ENCODE results near the gene LETMD1.
A peak's percentile ranks its signal among the peaks of the same experiment; 100 is the strongest.
"Not testable (repeated sequence)": the region's sequence is repeated elsewhere in the genome, so short reads cannot be mapped to it uniquely, and the experiment has no call there.

The LETMD1 gene

GRCh38 chr12:51047655-51048540 lies at the start of gene LETMD1:
LETMD1 (plus strand) TSS chr12:51048327; CDS start chr12:51048357, 30 bp downstream.
- peak; percentile 99 for DNase-seq

DNA sequence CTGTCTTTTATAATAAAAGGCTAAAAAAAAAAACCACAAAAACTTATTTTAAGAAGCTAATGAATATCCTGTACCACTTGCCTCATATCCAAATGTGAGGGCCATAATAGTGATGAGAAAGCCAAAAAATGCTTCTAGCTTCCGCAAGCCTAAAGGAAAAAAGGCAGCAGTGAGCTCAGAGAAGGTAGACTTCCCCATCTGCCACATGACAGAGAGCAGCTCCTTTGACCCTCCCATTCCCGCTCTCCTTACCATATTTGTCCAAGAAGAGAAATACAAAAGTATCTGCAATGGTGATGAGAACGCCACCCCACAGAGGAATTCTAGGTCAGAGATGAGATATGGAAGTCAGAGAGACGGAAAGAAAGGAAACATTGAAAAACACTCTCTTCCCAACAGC lies 49.0 kb upstream of the LETMD1 start:
- DNase-seq = no peak

- DNase-seq = no peak
These were observed 47.9 kb upstream of the LETMD1 start for GRCh38 chr12:51000245-51000644.

GRCh38 chr12:51001799-51002198 lies 46.3 kb upstream of the LETMD1 start:
- no peak for DNase-seq

GRCh38 chr12:51004504-51004903 lies 43.6 kb upstream of the LETMD1 start:
- DNase-seq = no peak

GRCh38 chr12:51005030-51005429 lies 43.1 kb upstream of the LETMD1 start:
- DNase-seq = no peak

DNA sequence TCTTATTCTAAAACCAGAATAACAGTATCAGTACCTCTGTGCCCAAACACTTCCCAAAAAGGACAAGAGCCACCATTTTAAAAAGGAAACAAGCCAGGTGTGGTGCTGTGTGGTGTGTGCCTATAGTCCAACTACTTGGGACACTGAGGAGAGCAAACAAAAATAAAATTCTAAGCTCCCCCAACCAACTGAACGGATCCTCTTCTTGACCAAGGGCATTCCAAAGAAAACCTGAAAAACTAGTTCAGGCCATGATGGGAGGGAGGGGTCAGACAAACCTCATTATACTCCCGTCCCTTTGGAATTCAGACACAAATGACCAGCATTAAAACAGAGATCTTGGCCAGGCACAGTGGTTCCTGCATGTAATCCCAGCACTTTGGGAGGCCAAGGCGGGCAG lies 42.5 kb upstream of the LETMD1 start:
- no peak for DNase-seq

DNA sequence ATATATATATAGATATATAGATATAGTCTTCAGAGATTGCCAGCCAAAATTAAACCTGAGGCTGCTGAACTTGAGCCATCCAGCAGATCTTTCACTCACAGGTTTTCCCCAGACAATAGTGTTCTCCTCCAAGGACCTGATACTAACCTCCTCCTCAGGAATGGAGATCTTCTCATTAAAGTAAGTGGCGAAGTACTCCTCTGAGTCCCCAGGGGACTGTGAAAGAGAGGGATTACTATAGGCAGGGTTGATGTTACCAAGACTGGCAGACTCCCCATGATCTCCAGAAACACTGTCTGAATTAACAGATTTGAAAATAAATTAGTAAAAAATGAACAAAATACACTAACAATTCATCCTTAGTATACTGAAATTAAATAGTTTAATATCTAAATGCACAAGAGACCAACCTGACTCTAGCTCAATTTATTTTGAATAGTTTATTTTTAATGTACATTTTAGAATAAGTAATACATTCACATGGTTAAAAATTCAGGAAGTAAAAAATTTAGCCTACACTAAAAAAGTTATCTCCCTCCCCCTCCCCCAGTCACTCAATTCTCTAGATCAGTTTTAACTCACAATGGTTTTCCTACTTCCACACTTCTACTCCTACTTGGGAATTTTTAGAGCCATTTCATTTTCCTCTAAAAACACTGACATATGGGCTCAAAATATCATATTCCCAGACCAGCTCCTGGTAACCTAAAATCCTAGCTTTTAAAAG lies 39.6 kb upstream of the LETMD1 start:
- no peak for DNase-seq

DNA sequence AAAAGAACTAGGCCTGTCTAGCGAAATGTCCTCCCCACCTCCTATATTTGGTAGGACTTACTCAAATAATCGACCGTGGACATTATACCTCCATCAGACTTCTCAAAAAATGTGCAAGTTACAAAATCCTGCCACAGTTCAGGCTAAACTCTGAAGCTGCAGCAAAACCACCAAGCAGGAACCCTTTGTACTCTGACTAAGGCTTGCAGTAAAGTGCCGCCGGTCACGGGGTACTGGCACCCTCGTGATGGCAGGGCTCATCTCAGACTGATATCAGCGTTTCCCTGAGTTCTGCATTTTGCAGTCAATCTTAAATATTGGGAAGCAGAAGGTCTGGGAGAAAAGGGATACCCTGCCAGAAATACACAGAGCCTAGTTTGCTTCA lies 39.1 kb upstream of the LETMD1 start:
- no peak for DNase-seq

DNA sequence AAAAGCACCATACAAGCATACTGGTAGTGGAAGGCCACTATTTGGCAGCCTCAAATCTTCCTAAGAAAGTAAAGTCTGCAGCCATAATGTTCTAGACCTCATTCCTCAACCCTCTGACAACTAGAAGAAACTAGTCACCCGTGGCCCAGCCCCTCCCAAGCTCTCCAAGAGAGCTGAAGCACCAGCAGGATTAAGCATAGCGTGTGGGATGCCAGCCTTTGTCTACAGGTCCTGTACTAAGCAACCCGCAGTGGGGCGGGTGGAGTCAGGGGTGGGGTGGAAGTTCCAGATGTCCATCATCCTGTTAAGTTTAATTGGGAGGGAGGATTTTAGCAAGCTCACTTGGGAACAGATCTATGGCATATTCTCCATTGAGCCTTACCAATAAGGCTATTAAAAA lies 36.2 kb upstream of the LETMD1 start:
- no peak for DNase-seq

GRCh38 chr12:51012570-51013236 lies 35.4 kb upstream of the LETMD1 start:
- DNase-seq = no peak

- DNase-seq = no peak
These were observed 34.7 kb upstream of the LETMD1 start for GRCh38 chr12:51013441-51013840.

- not testable (repeated sequence) for DNase-seq
These were observed 33.7 kb upstream of the LETMD1 start for GRCh38 chr12:51014467-51014866.

DNA sequence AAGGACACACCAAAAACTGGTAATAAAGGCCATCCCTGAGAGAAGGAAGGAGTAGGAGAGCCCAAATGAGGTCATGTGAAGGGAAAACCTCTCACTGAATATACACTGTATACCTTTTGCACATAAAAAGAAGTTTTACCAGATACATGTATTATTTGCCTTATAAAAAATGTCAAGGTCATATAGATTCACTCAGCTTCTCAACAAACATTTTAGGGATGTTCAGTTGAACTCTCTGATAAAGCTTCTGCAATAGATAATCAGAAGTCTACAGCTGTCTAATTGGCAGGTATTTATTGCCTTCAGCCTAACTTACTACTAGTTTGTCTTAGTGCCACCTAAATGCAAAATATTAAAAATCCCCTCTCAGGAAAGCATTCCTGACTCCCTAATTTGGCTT lies 30.7 kb upstream of the LETMD1 start:
- no peak for DNase-seq

DNA sequence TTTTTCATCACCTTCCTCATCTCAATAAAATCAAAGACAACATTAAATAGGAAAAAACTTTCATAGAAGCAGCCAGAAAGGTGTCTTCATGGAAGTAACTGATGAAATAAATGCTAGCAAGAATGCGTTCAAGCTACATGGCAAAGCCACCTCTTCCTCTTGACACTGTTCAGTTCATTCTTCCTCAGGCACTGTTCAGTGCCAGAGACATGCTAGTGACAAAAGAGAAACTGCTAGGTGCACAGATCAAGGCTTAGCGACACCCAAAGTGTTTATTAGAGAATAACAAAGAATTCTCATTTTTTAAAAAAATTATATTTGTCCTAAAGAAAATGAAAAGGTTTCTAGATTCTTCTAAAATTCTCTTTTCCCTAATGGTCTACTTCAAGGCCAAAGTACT lies 29.2 kb upstream of the LETMD1 start:
- DNase-seq = no peak

- DNase-seq = no peak
These were observed 28.2 kb upstream of the LETMD1 start for GRCh38 chr12:51019927-51020326.

DNA sequence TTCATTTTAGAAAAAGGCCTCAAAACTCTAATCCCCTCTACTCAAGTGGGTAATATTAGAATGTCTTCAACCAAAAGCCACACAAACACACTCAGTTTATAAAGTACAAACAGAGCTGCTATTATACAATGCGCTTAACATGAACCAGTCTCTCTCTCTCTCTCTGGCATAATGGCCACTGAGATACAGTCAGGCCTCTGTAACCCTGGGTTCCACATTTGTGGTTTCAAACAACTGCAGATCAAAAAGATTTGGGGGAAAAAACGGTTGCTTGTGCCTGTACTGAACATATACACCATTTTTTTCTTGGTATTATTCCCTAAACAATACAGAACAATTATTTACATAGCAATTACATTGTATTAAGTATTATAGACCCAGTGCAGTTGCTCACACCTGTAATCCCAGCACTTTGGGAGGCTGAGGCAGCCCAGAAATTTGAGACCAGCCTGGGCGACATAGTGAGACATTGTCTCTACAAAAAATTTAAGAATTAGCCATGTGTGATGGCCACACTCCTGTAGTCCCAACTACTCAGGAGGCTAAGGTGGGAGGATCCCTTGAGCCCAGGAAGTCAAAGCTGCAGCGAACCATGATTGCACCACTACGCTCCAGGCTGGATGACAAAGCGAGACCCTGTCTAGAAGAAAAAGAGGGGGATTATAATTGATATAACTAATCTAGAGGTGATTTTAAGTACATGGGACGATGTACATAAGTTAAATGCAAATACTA lies 27.5 kb upstream of the LETMD1 start:
- no peak for DNase-seq

GRCh38 chr12:51021694-51022093 lies 26.4 kb upstream of the LETMD1 start:
- no peak for DNase-seq

DNA sequence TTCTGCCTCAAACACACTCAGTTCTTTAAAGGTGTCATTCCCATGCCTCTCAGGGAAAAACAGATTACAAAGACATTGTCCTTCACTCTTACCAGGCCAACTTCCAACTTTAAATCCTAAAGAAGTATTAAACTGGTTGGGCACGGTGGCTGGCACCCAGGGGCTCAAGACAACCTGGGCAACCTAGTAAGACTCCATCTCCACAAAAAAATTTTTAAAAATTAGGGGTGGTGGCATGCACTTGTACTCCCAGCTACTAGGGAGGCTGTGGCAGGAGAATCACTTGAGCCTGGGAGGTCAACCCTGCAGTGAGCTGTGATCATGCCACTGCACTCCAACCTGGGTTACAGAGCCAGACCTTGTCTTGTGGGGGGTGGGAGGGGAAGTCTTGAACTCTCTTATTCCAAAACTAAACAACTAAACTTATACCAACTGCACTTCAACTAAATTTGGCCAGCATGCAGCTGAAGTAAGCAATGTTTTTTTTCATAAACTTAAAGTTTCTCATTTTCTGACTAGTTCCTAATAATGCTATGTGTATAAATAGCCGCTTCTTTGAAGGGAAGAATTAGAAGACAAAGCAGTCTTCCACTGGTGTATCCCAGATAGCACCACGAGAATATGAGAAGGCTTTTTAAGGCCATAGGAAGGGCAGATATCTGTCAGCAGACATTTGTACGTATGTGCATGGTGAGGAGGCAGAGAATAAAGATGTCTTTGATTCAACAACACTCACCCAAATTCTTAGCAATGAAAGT lies 24.3 kb upstream of the LETMD1 start:
- no peak for DNase-seq

GRCh38 chr12:51025338-51025835 lies 22.7 kb upstream of the LETMD1 start:
- no peak for DNase-seq

- DNase-seq = peak; percentile 9
These were observed 22.1 kb upstream of the LETMD1 start, which contains the start of gene SLC11A2 for GRCh38 chr12:51025836-51026638. SLC11A2 (minus strand) TSS chr12:51026384; CDS start chr12:51010728, 15,656 bp downstream.

Measured in SIG-M5 (cell line).